NT2/D1 (cell line): ENCODE data around the gene PRDX1.

Experiments
- DNase-seq: peaks from one replicate; pipeline ENCODE4 v3.0.0-alpha.2; 2011; ENCODE audit warnings: low read depth, low spot score
- H3K27me3 ChIP-seq: 2 replicates; pipeline ENCODE4 v1.6.0; 2011; ENCODE audit warnings: mild to moderate bottlenecking; ENCODE audit not compliant: insufficient read length, insufficient read depth
- H3K36me3 ChIP-seq: 2 replicates; pipeline ENCODE4 v1.6.1; 2011; ENCODE audit warnings: mild to moderate bottlenecking, low read length, mixed read lengths; ENCODE audit not compliant: insufficient read depth, insufficient read length
- H3K4me1 ChIP-seq: 2 replicates; pipeline ENCODE4 v1.5.1; 2011; ENCODE audit not compliant: insufficient read depth, insufficient read length
- H3K4me3 ChIP-seq: 2 replicates; pipeline ENCODE4 v1.5.1; 2011; ENCODE audit warnings: low read depth; ENCODE audit not compliant: insufficient read length
- H3K9ac ChIP-seq: 2 replicates; pipeline ENCODE4 v1.6.0; 2011; ENCODE audit warnings: low read depth; ENCODE audit not compliant: insufficient read length
- H3K9me3 ChIP-seq: 2 replicates; pipeline ENCODE4 v1.5.1; 2011; ENCODE audit warnings: mild to moderate bottlenecking, low read length; ENCODE audit not compliant: insufficient read depth
- SUZ12 ChIP-seq: IDR thresholded peaks from 2 replicates; pipeline ENCODE4 v1.6.1; 2011; ENCODE audit not compliant: insufficient read length, insufficient read depth; ENCODE audit errors: extremely low read depth
- YY1 ChIP-seq: IDR thresholded peaks from 2 replicates; pipeline ENCODE4 v1.6.1; 2011; ENCODE audit not compliant: insufficient read length, insufficient read depth
- ZNF274 ChIP-seq: IDR thresholded peaks from 2 replicates; pipeline ENCODE4 v1.6.1; 2011; ENCODE audit warnings: mild to moderate bottlenecking, low read depth, low read length

Gene PRDX1

GRCh38 chr1:45521413-45522323 lies at the start of gene PRDX1:
PRDX1 (minus strand) TSS chr1:45521884; CDS start chr1:45519043, 2,841 bp downstream.
- Histone ChIP-seq H3K4me1 (peaks cover 7% of the 10 kb centered on the region), H3K4me3 (peak within 1 kb of the TSS; percentile 98), H3K36me3 (peaks cover 41% of the 10 kb centered on the region), H3K9me3 (no peaks in the 10 kb centered on the region), H3K27me3 (no peaks in the 10 kb centered on the region), H3K9ac (peak within 1 kb of the TSS; percentile 98)
- DNase-seq: peak; percentile 99
- TF ChIP-seq YY1 (no peak), ZNF274 (no peak), SUZ12 (no peak)

DNA sequence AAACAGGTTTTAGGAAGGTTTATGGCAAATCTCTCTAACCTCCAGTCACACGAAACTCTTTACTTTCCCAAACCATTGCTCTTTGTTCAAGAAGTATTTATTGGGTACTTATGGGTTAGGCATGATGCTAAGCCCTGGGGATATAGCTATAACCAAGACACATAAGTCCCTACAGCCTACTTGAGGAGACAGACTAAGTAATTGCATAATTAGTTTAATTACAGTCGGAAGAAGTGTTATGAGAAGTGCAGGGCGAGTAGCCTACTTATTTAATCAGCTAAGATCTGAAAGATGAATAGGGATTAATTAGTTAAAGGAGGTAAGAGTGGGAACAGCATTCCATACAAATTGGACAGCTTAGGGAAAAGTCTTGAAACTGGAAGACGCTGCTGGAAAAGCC lies 48.9 kb upstream of the PRDX1 start:
- no peak overlapping the region for H3K9ac ChIP-seq
- H3K4me3 ChIP-seq: no peak overlapping the region
- peaks cover 4% of the 10 kb centered on the region for H3K4me1 ChIP-seq
- DNase-seq: no peak
- no peak for TF ChIP-seq YY1
- TF ChIP-seq SUZ12: no peak
- TF ChIP-seq ZNF274: no peak
- H3K36me3 ChIP-seq: peaks cover 64% of the 10 kb centered on the region
- no peaks in the 10 kb centered on the region for H3K27me3 ChIP-seq
- H3K9me3 ChIP-seq: no peaks in the 10 kb centered on the region

DNA sequence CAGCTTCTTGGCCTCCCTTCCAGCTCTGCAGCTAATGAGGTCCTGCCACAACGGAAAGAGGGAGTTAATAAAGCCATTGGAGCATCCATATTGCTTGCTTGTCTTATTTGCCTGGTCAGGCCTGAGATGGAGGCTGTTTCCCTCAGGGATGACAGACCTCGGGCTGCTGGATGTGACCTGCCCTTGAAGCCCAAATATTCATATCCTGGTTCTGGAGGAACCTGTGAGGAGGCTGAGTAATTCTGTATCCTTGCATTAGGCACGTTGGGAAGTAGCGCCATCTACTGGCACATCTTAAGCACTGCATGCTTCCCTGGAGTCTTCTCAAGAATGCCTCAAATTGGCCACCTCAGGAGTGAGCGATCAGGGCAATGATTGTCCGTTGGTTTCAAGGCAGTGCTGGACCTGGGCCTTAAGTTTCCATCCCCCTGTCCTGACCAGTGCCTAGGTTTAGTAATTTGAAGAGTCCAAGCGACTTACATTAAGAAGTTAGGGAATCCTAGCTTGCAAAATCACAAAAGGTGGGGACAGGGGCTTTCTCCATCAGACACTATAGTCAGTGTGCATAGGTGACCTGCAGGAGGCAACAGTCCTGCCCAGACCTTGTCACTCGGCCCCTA lies 48.4 kb upstream of the PRDX1 start:
- Histone ChIP-seq H3K9me3 (no peaks in the 10 kb centered on the region), H3K4me3 (no peak overlapping the region), H3K36me3 (peaks cover 67% of the 10 kb centered on the region), H3K27me3 (no peaks in the 10 kb centered on the region), H3K4me1 (peaks cover 4% of the 10 kb centered on the region), H3K9ac (no peak overlapping the region)
- DNase-seq: peak; percentile 84
- TF ChIP-seq ZNF274 (no peak), SUZ12 (no peak), YY1 (no peak)

GRCh38 chr1:45569571-45569961 lies 47.9 kb upstream of the PRDX1 start:
- Histone ChIP-seq H3K36me3 (peaks cover 67% of the 10 kb centered on the region), H3K9me3 (no peaks in the 10 kb centered on the region), H3K4me1 (peaks cover 4% of the 10 kb centered on the region), H3K9ac (no peak overlapping the region), H3K4me3 (no peak overlapping the region), H3K27me3 (no peaks in the 10 kb centered on the region)
- no peak for TF ChIP-seq YY1
- no peak for TF ChIP-seq SUZ12
- TF ChIP-seq ZNF274: no peak
- DNase-seq: no peak

- H3K27me3 ChIP-seq: no peaks in the 10 kb centered on the region
- peaks cover 4% of the 10 kb centered on the region for H3K4me1 ChIP-seq
- H3K36me3 ChIP-seq: peaks cover 78% of the 10 kb centered on the region
- TF ChIP-seq SUZ12 (no peak), ZNF274 (no peak), YY1 (no peak)
- H3K9ac ChIP-seq: no peak overlapping the region
- H3K9me3 ChIP-seq: no peaks in the 10 kb centered on the region
- DNase-seq: no peak
- H3K4me3 ChIP-seq: no peak overlapping the region
These were observed 46.7 kb upstream of the PRDX1 start for GRCh38 chr1:45568421-45568820.

GRCh38 chr1:45567911-45568310 lies 46.2 kb upstream of the PRDX1 start:
- peaks cover 82% of the 10 kb centered on the region for H3K36me3 ChIP-seq
- H3K9me3 ChIP-seq: no peaks in the 10 kb centered on the region
- H3K4me1 ChIP-seq: peaks cover 4% of the 10 kb centered on the region
- no peak for TF ChIP-seq ZNF274
- no peak for TF ChIP-seq YY1
- no peak for TF ChIP-seq SUZ12
- no peak for DNase-seq
- H3K9ac ChIP-seq: no peak overlapping the region
- H3K4me3 ChIP-seq: no peak overlapping the region
- H3K27me3 ChIP-seq: no peaks in the 10 kb centered on the region

GRCh38 chr1:45566722-45567121 lies 45.0 kb upstream of the PRDX1 start:
- TF ChIP-seq YY1 (no peak), ZNF274 (no peak), SUZ12 (no peak)
- no peak for DNase-seq
- Histone ChIP-seq H3K36me3 (peaks cover 90% of the 10 kb centered on the region), H3K4me1 (peaks cover 4% of the 10 kb centered on the region), H3K27me3 (no peaks in the 10 kb centered on the region), H3K9ac (no peak overlapping the region), H3K4me3 (no peak overlapping the region), H3K9me3 (no peaks in the 10 kb centered on the region)
